NCI-H1417 treated with DMSO at 0.1 percent for 48 hours (cell line): ENCODE data around the gene IL6R.
"Not testable (repeated sequence)": the region's sequence is repeated elsewhere in the genome, so short reads cannot be mapped to it uniquely, and the experiment has no call there.

Experiments
- DNase-seq: peaks from one replicate; lab custom pipeline; 2025; lab: John Stamatoyannopoulos, UW

IL6R gene

GRCh38 chr1:154407198-154408091 lies 2.3 kb downstream of the IL6R start:
- no peak for DNase-seq

GRCh38 chr1:154408174-154408777 lies 3.1 kb downstream of the IL6R start:
- no peak for DNase-seq

GRCh38 chr1:154410185-154410827 lies 5.2 kb downstream of the IL6R start:
- DNase-seq: no peak

- DNase-seq: no peak
Measured at GRCh38 chr1:154411525-154411924, 6.4 kb downstream of the IL6R start.

- no peak for DNase-seq
Measured at GRCh38 chr1:154413177-154413783, 8.1 kb downstream of the IL6R start.

- DNase-seq: no peak
Measured at GRCh38 chr1:154414606-154415005, 9.5 kb downstream of the IL6R start.

- DNase-seq: no peak
Measured at GRCh38 chr1:154416471-154417337, 11.6 kb downstream of the IL6R start.

GRCh38 chr1:154417338-154417608 lies 12.1 kb downstream of the IL6R start:
- DNase-seq: no peak

- no peak for DNase-seq
Measured at GRCh38 chr1:154418062-154418921, 13.1 kb downstream of the IL6R start.

- no peak for DNase-seq
Measured at GRCh38 chr1:154418923-154419619, 13.9 kb downstream of the IL6R start.

GRCh38 chr1:154419620-154420571 lies 14.8 kb downstream of the IL6R start:
- DNase-seq: no peak

GRCh38 chr1:154420961-154421924 lies 16.1 kb downstream of the IL6R start:
- no peak for DNase-seq

GRCh38 chr1:154422049-154422448 lies 16.9 kb downstream of the IL6R start:
- DNase-seq: not testable (repeated sequence)

- DNase-seq: no peak
Measured at GRCh38 chr1:154422521-154422920, 17.4 kb downstream of the IL6R start.

GRCh38 chr1:154423304-154423987 lies 18.3 kb downstream of the IL6R start:
- DNase-seq: no peak

GRCh38 chr1:154423988-154424326 lies 18.8 kb downstream of the IL6R start:
- DNase-seq: no peak

- DNase-seq: no peak
Measured at GRCh38 chr1:154425172-154425571, 20.0 kb downstream of the IL6R start.
